Activated CD8-positive, alpha-beta memory T cell treated with anti-CD3 and anti-CD28 coated beads, Interleukin-2, amount 10 ng/mL, durations not matched to agents 7 days and 5 days (primary cell): ENCODE data around the gene ZRSR2. TPM values are rescaled to one million over a fixed set of nuclear protein-coding genes. Genes with fewer than 3 reads are reported as not detected.

Experiments used
- ATAC-seq: fragments of 150-1000 bp; cut with Tn5 transposase; one replicate; pipeline ENCODE4 v1.10.0; 2021; ENCODE audit warnings: moderate library complexity
- CTCF ChIA-PET: fragments of 350-600 bp; sonication (Branson Sonifier 250); formaldehyde crosslinking; loops from one replicate; lab custom pipeline; 2021; ENCODE audit warnings: antibody characterized with exemption; lab: Charles Lee
- DNase-seq: peaks from one replicate; pipeline ENCODE4 v3.0.0-alpha.2; 2020
- H3K27ac Mint-ChIP-seq: one replicate; pipeline ENCODE4 v1.8.0; 2021; ENCODE audit warnings: mild to moderate bottlenecking, mixed read lengths
- H3K27me3 Mint-ChIP-seq: one replicate; pipeline ENCODE4 v1.8.0; 2021; ENCODE audit warnings: mixed read lengths
- H3K36me3 Mint-ChIP-seq: one replicate; pipeline ENCODE4 v1.8.0; 2021; ENCODE audit warnings: mild to moderate bottlenecking, mixed read lengths
- H3K4me1 Mint-ChIP-seq: one replicate; pipeline ENCODE4 v1.8.0; 2021; ENCODE audit warnings: mixed read lengths
- H3K4me3 Mint-ChIP-seq: one replicate; pipeline ENCODE4 v1.8.0; 2021; ENCODE audit warnings: mild to moderate bottlenecking, moderate library complexity, mixed read lengths
- H3K9me3 Mint-ChIP-seq: one replicate; pipeline ENCODE4 v1.8.0; 2022; ENCODE audit warnings: low read depth, mixed read lengths
- total RNA-seq, 2 experiments: library from RNA; stranded (reverse); gene quantifications; one replicate each; pipeline ENCODE4 v1.2.3, GENCODE V29; 2021

ZRSR2 gene
- total RNA-seq, 2 experiments from 2014 or later = 18.0 to 20.1 TPM

DNA sequence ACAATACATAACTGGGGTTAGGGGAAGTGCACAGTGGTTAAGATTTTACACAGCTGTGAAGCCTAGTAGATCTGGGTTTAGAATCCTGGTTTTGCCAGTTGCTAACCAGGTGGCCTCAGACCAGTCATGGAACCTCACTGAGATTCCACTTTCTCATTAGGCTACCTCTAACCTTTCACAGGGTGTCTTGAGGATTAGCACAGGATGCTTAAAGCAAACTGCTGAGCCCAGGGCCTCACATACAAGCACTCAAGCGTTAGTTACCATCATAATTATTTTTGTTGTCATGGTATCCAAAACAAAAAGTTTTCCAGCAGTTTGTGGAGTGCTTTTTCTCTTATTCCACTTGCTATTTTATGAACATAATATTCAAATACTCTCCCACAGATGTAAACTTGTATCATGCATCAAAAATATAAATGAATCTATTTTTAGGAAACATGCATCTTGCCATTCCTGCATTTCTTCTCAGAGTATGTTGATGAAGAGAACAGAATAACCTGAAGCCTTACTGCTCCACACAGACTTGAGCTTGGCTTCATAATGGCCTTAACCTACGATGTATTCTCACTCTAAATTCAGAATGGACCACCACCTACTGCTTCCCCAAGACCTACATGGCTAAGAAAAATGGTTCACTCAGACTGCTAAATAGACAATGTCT lies 51.7 kb downstream of the ZRSR2 start:
- Mint-ChIP-seq H3K27me3 (no peaks in the 10 kb centered on the region), H3K4me1 (no peaks in the 10 kb centered on the region), H3K9me3 (no peaks in the 10 kb centered on the region), H3K36me3 (peaks cover 11% of the 10 kb centered on the region), H3K4me3 (no peak overlapping the region), H3K27ac (no peak overlapping the region)
- CTCF ChIA-PET = no interaction called here
- DNase-seq (no peak), ATAC-seq (no peak)

DNA sequence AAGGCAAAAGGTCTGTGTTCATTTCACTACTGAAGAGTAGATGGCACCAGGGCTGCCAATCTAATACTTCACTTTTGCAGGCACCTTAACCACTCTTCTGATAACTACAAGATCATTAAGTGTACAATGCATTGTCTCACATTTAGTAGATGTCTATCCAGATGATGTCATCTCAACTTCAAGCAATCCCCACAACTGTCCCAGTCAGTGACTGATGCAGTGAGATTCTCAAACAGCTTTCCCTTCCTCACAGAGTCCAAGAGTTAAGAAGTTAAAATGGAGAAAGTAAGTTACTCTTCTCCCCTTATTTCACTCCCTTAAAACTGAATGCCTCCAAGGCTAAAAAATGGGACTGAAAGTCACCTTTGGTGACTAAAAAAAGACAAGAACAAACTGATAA lies 53.7 kb downstream of the ZRSR2 start:
- Mint-ChIP-seq H3K9me3 (no peaks in the 10 kb centered on the region), H3K36me3 (peaks cover 15% of the 10 kb centered on the region), H3K4me3 (no peak overlapping the region), H3K4me1 (no peaks in the 10 kb centered on the region), H3K27me3 (no peaks in the 10 kb centered on the region), H3K27ac (no peak overlapping the region)
- no peak for ATAC-seq
- no peak for DNase-seq
- CTCF ChIA-PET = no interaction called here

DNA sequence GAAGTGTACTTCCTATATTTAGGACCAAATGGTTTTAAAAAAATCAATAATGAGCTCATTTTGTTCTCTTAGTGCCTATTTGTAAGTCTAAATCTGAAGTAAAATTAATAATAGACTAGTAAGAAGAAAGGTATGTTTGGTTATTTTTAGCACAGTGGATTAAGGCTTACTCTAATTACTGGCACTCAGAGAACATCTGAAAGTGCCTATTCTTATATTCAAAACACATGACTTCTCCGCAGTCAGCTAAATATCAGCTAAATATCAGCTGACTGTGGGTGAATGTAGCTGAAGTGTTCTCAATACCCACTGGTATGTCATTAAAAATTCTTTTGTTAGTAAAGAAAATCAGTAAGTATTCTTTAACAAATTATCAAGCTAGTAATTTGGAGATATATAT lies 58.3 kb downstream of the ZRSR2 start:
- ATAC-seq (no peak), DNase-seq (no peak)
- H3K27me3 Mint-ChIP-seq = no peaks in the 10 kb centered on the region
- CTCF ChIA-PET = no interaction called here
- H3K27ac Mint-ChIP-seq = no peak overlapping the region
- H3K9me3 Mint-ChIP-seq = no peaks in the 10 kb centered on the region
- H3K4me3 Mint-ChIP-seq = no peak overlapping the region
- peaks cover 21% of the 10 kb centered on the region for H3K36me3 Mint-ChIP-seq
- H3K4me1 Mint-ChIP-seq = peaks cover 11% of the 10 kb centered on the region

DNA sequence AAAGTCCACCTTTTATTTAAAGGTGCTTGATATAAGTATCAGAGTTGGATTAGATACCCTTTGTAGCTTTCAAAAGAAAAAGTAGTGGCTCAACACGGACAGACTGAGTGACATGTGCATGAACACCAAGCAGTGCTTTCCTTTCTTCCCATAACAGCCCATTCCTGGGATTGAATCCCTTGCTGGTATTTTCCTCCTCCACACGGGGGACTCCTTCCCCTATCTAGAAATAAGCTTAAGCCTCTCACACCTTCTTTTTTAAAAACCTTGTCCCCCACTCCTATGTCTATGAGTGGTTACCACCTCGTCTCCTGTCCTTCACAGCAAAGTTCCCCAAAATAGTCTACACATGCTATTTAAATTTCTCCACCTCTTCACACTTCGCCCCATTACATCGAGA lies 59.3 kb downstream of the ZRSR2 start:
- Mint-ChIP-seq H3K36me3 (peaks cover 20% of the 10 kb centered on the region), H3K4me1 (peaks cover 13% of the 10 kb centered on the region), H3K27ac (no peak overlapping the region), H3K27me3 (no peaks in the 10 kb centered on the region), H3K9me3 (no peaks in the 10 kb centered on the region), H3K4me3 (no peak overlapping the region)
- ATAC-seq (no peak), DNase-seq (no peak)
- CTCF ChIA-PET = no interaction called here

DNA sequence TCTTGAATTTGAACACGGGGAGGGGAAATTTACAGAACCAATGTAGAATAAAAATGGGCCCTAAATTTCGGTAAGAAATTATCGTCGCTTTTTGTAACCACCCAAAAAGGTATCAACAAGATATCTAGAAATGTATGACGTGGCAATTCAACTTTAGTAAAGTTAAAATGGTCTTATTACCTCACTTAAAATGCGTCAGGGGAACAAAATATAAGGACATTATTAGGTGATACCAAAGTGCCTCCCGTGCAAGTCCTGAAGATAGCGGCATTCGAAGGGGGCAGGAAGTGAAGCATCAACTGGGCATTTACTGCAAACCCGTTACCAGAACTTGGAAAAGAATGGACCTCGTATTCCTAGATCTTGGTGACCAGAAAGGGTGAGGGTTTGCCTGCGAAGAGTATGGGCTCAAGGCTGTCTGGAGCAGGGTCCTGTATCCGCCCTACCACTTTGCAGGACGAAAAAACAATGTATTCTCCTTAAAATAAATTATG lies 63.3 kb downstream of the ZRSR2 start:
- H3K36me3 Mint-ChIP-seq = peaks cover 10% of the 10 kb centered on the region
- ATAC-seq = no peak
- H3K4me1 Mint-ChIP-seq = peaks cover 18% of the 10 kb centered on the region
- CTCF ChIA-PET = no interaction called here
- H3K4me3 Mint-ChIP-seq = peak overlapping the region; percentile 74
- no peak for DNase-seq
- H3K9me3 Mint-ChIP-seq = no peaks in the 10 kb centered on the region
- H3K27me3 Mint-ChIP-seq = no peaks in the 10 kb centered on the region
- H3K27ac Mint-ChIP-seq = peak overlapping the region; percentile 54

DNA sequence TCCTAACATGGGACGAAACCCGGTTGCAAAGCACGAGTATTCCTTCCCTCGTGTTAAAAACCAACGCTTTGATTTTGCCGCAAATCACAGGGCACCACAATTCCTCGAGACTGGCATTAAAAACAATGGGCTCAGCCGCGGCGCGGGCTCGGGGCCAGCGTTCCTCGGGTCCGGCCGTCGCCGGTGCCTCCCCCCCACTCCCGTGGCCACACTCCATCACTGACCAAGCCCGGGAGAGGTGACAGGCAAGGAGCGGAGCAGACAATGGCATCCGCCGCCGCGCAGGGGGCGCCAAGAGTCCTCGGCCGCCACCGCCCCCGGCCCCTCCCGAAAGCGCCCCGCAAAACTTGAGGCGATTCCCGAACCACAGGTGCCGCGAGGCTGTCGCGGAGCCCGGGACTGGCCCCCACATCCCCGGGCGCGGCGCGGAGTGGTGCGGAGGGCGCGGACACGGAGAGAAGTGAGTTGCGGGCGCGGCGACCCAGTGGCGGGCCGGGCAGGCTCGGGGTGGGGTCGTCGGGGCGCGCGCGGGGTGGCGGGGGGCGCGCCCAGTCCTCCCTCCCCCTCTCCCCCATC lies 63.9 kb downstream of the ZRSR2 start:
- Mint-ChIP-seq H3K27ac (peak overlapping the region; percentile 54), H3K27me3 (no peaks in the 10 kb centered on the region), H3K4me1 (peaks cover 18% of the 10 kb centered on the region), H3K36me3 (peaks cover 10% of the 10 kb centered on the region), H3K9me3 (no peaks in the 10 kb centered on the region), H3K4me3 (peak overlapping the region; percentile 74)
- peak; percentile 53 for DNase-seq
- CTCF ChIA-PET = no interaction called here
- peak; percentile 24 for ATAC-seq

DNA sequence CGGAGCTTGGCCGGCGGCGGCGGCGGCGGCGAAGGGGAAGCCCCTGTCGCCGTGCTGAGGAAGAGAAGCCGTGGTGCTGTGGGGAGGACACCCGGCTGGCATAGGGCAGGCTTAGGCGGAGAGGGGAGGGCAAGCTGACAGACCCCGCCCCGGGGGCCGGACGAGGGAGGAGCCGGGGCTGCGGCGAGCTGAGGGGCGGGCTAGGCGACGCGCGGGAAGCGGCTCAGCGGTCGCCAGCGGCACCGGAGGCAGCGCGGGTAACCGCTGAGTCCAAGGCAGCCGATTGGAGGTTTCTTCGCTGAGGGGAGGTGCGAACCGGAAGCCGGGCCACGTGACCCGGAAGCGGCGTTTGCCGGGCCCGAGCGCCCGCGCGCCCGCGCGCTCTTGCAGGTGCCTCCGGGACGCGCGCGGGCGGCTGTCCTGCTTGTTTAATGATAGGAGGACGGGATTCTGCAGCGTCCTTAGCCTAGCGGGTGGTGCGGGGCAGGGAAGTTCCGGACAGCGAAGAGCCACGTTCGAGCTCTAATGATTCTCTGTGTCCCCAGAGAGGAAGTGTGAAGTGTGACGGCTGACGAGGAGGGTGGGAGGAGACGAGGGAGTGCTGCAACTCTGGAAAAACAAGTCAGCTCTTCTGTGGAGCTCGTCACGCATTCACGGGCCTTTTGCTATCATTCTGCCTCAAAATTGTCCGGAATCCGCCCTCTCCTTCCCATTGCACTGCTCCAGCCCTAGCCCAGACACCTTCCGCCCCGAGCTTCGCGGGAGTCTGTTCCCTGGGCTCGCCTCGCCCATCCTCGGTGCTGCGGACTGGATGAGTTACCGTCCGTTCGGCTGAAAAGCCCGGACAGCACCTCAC lies 64.7 kb downstream of the ZRSR2 start, which contains the start of gene AP1S2:
Gene AP1S2 (minus strand): TSS at position 102 of the 856 bp plus-strand sequence. CDS start 2,289 bp downstream, outside the sequence.
- no peaks in the 10 kb centered on the region for H3K27me3 Mint-ChIP-seq
- H3K36me3 Mint-ChIP-seq = peaks cover 6% of the 10 kb centered on the region
- ATAC-seq = peak; percentile 98
- H3K9me3 Mint-ChIP-seq = no peaks in the 10 kb centered on the region
- H3K4me3 Mint-ChIP-seq = peak within 1 kb of the TSS; percentile 87
- peaks cover 18% of the 10 kb centered on the region for H3K4me1 Mint-ChIP-seq
- H3K27ac Mint-ChIP-seq = peak within 1 kb of the TSS; percentile 91
- DNase-seq = peak; percentile 93
- CTCF ChIA-PET = interaction anchor here (1.2 kb wide), 1 partner anchor 39 kb away, joined by 5 read pairs; no protein-coding TSS in a partner anchor

DNA sequence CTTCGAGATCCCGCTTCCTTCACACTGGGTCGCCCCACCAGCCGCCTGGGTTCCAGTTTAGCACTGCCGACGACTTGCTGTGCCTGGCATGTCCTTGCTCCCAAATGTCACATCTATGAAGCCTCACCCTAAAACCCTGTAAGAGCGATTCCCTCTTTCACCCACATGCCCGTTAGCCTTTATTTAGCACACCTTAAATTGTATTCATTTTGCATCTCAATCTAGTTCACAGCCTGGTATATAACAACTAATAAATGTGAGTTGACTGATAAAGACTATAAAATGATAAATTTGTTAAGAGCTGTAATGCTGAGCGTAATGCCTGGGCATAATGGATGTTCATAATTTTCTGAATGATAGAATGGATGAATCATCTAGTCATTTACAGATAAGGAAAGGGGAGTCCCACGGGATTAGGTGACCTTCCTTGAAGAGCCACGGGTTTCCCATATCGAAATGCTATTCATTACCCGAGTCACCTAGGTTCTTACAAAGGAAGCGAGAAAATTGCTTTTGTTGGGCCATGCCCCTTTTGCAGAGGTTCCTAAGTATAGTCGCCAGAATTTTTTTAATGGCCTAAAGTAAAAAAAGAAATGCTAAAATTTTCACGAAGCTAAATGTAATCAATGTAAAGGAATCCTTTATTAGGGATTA lies 65.4 kb downstream of the ZRSR2 start:
- Mint-ChIP-seq H3K36me3 (peaks cover 4% of the 10 kb centered on the region), H3K9me3 (no peaks in the 10 kb centered on the region), H3K27ac (peak overlapping the region; percentile 91), H3K27me3 (no peaks in the 10 kb centered on the region), H3K4me1 (peaks cover 18% of the 10 kb centered on the region), H3K4me3 (peak overlapping the region; percentile 87)
- CTCF ChIA-PET = interaction anchor here (1.2 kb wide), 1 partner anchor 40 kb away, joined by 5 read pairs; no protein-coding TSS in a partner anchor
- ATAC-seq (no peak), DNase-seq (no peak)

DNA sequence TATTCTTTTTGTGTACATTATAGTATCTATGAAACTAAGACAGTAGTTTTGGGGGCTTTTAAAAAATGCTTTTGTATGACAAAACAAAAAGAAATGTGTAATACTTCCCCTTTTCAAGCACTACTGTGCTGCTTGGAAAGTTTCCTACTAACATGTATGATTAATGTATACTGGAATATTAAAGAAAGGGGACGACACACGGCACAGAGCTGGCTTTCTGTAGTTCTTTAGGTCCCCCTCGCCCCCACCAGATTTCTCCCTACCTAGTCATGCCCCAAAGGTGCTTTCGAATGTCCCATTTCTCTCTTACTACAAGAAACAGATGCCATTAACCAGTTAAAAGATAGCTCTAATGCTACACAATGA lies 65.9 kb downstream of the ZRSR2 start:
- no peak overlapping the region for H3K4me3 Mint-ChIP-seq
- DNase-seq (no peak), ATAC-seq (no peak)
- no peak overlapping the region for H3K27ac Mint-ChIP-seq
- H3K36me3 Mint-ChIP-seq = peaks cover 3% of the 10 kb centered on the region
- H3K27me3 Mint-ChIP-seq = no peaks in the 10 kb centered on the region
- peaks cover 18% of the 10 kb centered on the region for H3K4me1 Mint-ChIP-seq
- CTCF ChIA-PET = no interaction called here
- no peaks in the 10 kb centered on the region for H3K9me3 Mint-ChIP-seq

DNA sequence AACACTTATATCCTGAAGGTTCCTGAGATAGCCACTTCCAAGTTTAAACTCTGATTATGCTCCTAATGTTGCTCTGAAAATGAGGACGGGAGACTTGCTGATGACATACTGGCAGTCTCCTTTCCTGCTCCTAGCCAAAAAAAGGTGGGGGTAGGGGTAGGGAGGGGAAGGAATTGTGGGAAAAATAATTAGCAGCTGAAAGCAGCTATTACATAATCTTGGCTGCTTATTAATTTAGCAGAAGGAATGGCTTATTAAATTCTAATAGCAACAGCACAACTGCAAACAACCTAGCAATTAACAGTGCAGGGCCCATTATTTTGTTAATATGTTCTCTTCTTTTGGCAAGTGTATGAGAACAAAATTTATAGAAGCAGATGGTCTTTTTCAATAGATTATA lies 66.4 kb downstream of the ZRSR2 start:
- H3K27me3 Mint-ChIP-seq = peaks cover 2% of the 10 kb centered on the region
- H3K9me3 Mint-ChIP-seq = no peaks in the 10 kb centered on the region
- CTCF ChIA-PET = no interaction called here
- peaks cover 18% of the 10 kb centered on the region for H3K4me1 Mint-ChIP-seq
- H3K4me3 Mint-ChIP-seq = no peak overlapping the region
- no peak overlapping the region for H3K27ac Mint-ChIP-seq
- ATAC-seq = no peak
- DNase-seq = no peak
- H3K36me3 Mint-ChIP-seq = peaks cover 2% of the 10 kb centered on the region

DNA sequence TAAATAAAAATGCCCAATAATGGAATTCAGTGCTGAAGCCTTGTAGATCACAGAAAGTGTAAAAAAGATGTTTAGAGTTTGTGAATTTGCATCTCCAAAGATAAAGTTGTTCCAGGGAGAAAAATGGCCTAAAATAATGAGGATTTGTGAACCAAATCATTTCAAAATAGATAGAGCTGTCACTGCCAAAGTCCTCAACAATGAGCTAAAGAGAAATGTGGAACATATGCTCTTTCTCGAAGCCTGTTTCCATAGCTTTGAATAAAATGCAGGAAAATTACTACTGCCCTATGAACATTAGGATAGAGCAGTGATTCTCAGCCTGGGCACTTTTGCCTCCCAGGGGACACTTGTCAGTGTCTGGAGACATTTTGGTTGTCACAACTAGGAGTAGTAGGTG lies 67.8 kb downstream of the ZRSR2 start:
- DNase-seq (no peak), ATAC-seq (no peak)
- Mint-ChIP-seq H3K4me1 (peaks cover 12% of the 10 kb centered on the region), H3K27me3 (peaks cover 2% of the 10 kb centered on the region), H3K9me3 (no peaks in the 10 kb centered on the region), H3K27ac (no peak overlapping the region), H3K4me3 (no peak overlapping the region), H3K36me3 (no peaks in the 10 kb centered on the region)
- CTCF ChIA-PET = no interaction called here

DNA sequence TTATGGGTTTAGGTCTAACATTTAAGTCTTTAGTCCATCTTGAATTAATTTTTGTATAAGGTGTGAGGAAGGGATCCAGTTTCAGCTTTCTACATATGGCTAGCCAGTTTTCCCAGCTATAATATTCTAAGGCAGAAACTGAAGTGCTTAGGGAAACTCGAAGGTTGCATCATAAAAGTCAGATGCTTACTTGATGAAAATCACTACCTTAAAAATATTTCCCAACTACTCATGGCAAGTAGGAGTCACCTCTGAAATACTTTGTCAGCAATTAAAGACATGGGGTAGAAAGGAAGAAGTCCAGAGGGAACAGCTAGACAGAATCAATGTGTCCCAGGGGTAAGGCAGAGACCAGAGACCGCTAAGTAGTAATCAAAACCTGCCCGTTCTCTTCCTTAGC lies 70.6 kb downstream of the ZRSR2 start:
- Mint-ChIP-seq H3K27ac (no peak overlapping the region), H3K36me3 (no peaks in the 10 kb centered on the region), H3K4me3 (no peak overlapping the region), H3K4me1 (no peaks in the 10 kb centered on the region), H3K27me3 (peaks cover 2% of the 10 kb centered on the region), H3K9me3 (no peaks in the 10 kb centered on the region)
- no peak for DNase-seq
- no peak for ATAC-seq
- CTCF ChIA-PET = no interaction called here

DNA sequence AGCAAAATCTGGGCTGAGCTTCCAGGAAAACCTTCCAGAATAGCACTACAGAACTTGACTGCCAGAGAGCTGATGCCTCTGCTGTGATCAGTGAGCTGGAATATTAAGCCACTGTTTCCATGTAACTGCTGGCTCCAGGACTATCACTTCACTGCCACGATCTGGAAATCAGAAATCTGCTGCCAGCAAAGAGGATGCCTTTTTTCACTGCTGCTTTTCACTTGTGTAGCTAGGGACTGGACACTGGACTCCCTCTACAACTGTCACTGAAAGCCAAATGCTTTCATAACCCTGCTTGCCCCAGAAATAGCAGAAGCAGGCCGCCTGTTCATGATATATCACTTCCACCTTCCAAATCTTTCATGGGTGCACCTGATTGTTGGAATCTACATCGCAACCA lies 73.7 kb downstream of the ZRSR2 start:
- Mint-ChIP-seq H3K27ac (no peak overlapping the region), H3K9me3 (no peaks in the 10 kb centered on the region), H3K4me3 (no peak overlapping the region), H3K36me3 (no peaks in the 10 kb centered on the region), H3K27me3 (peaks cover 2% of the 10 kb centered on the region), H3K4me1 (no peaks in the 10 kb centered on the region)
- ATAC-seq = no peak
- CTCF ChIA-PET = no interaction called here
- no peak for DNase-seq
